ENCODE measurements around the gene ANO9.

ANO9 gene

GRCh38 chr11:441418-442274, at the start of gene ANO9:
ANO9 (minus strand) TSS chr11:442011; CDS start chr11:441926, 85 bp downstream.
- DNase-seq = peak; percentile 63

GRCh38 chr11:491358-491757, 49.5 kb upstream of the ANO9 start:
- DNase-seq = no peak

GRCh38 chr11:490930-491260, 49.1 kb upstream of the ANO9 start:
- DNase-seq = no peak

GRCh38 chr11:490186-490929, 48.5 kb upstream of the ANO9 start:
- no peak for DNase-seq

- DNase-seq = no peak
Measured at GRCh38 chr11:489610-490185, 47.9 kb upstream of the ANO9 start.

GRCh38 chr11:488992-489391, 47.2 kb upstream of the ANO9 start:
- DNase-seq = no peak

GRCh38 chr11:488579-488978, 46.8 kb upstream of the ANO9 start:
- DNase-seq = no peak

- no peak for DNase-seq
Measured at GRCh38 chr11:488062-488461, 46.3 kb upstream of the ANO9 start.

- DNase-seq = no peak
Measured at GRCh38 chr11:487571-488021, 45.8 kb upstream of the ANO9 start.

- DNase-seq = no peak
Measured at GRCh38 chr11:486189-486588, 44.4 kb upstream of the ANO9 start.

GRCh38 chr11:484616-485015, 42.8 kb upstream of the ANO9 start:
- DNase-seq = no peak

- DNase-seq = no peak
Measured at GRCh38 chr11:479311-479710, 37.5 kb upstream of the ANO9 start.

GRCh38 chr11:477052-477715, 35.4 kb upstream of the ANO9 start:
- DNase-seq = no peak

- DNase-seq = no peak
Measured at GRCh38 chr11:476416-476815, 34.6 kb upstream of the ANO9 start.

GRCh38 chr11:475941-476340, 34.1 kb upstream of the ANO9 start:
- no peak for DNase-seq

GRCh38 chr11:474914-475506, 33.2 kb upstream of the ANO9 start:
- DNase-seq = no peak

GRCh38 chr11:473962-474785, 32.4 kb upstream of the ANO9 start:
- DNase-seq = no peak

GRCh38 chr11:473415-473814, 31.6 kb upstream of the ANO9 start:
- DNase-seq = no peak

GRCh38 chr11:472816-473215, 31.0 kb upstream of the ANO9 start:
- no peak for DNase-seq

GRCh38 chr11:472272-472671, 30.5 kb upstream of the ANO9 start:
- no peak for DNase-seq

- no peak for DNase-seq
Measured at GRCh38 chr11:471468-472145, 29.8 kb upstream of the ANO9 start.

All from NCI-H2029 (cell line).